Peyer's patch (tissue), 4 donors: Measurements from ENCODE around the gene APOBEC4.

Source experiments
- POLR2A ChIP-seq, 2 donors: fragments of 450-650 bp; IDR thresholded peaks; one replicate each; pipeline ENCODE4 v1.5.1; 2017; ENCODE audit warnings: antibody characterized with exemption in 2 of 2, mild to moderate bottlenecking in 2 of 2, moderate library complexity in 2 of 2
- TF ChIP-seq, protein P1 (sequence below), 6 experiments: fragments of 450-650 bp in 4 of 6; fragments of 200-600 bp in 2 of 6; sonication (generic) in 1 of 6; IDR thresholded peaks; one replicate each; pipeline ENCODE4 v1.5.1; 2017 to 2019; ENCODE audit warnings: antibody characterized with exemption in 6 of 6, mild to moderate bottlenecking in 3 of 6, moderate library complexity in 1 of 6

- TF ChIP-seq, protein P1, sequence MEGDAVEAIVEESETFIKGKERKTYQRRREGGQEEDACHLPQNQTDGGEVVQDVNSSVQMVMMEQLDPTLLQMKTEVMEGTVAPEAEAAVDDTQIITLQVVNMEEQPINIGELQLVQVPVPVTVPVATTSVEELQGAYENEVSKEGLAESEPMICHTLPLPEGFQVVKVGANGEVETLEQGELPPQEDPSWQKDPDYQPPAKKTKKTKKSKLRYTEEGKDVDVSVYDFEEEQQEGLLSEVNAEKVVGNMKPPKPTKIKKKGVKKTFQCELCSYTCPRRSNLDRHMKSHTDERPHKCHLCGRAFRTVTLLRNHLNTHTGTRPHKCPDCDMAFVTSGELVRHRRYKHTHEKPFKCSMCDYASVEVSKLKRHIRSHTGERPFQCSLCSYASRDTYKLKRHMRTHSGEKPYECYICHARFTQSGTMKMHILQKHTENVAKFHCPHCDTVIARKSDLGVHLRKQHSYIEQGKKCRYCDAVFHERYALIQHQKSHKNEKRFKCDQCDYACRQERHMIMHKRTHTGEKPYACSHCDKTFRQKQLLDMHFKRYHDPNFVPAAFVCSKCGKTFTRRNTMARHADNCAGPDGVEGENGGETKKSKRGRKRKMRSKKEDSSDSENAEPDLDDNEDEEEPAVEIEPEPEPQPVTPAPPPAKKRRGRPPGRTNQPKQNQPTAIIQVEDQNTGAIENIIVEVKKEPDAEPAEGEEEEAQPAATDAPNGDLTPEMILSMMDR (IDR thresholded peaks at IDR 0.05), result no peak
- no peak for TF ChIP-seq POLR2A (IDR thresholded peaks at IDR 0.05)
These were observed 41.0 kb upstream of the APOBEC4 start for GRCh38 chr1:183694066-183694465.
